GM12892 (cell line): ENCODE data around the gene CAPZA1.

Source experiments
- POLR2A ChIP-seq: IDR thresholded peaks from 2 replicates; pipeline ENCODE4 v1.6.1; 2011; ENCODE audit warnings: low read depth, low read length, control low read depth
- POLR2AphosphoS5 ChIP-seq: IDR thresholded peaks from 2 replicates; pipeline ENCODE4 v1.6.1; 2011; ENCODE audit warnings: low read depth, low read length, control low read depth

- no peak; the same call in 1 of the 2 replicates for TF ChIP-seq POLR2AphosphoS5
- TF ChIP-seq POLR2A: no peak
Observed at GRCh38 chr1:112702067-112702395, 82.4 kb downstream of the CAPZA1 start.
